HepG2 (cell line): ENCODE measurements around the gene GMPPA. TPM values are rescaled to one million over a fixed set of nuclear protein-coding genes. Genes with fewer than 3 reads are reported as not detected.

Source experiments
- AGO2 ChIP-seq: fragments of 200-400 bp; formaldehyde crosslinking; optimal IDR thresholded peaks from 2 replicates; pipeline ENCODE3; 2017; ENCODE audit warnings: mild to moderate bottlenecking, low read depth, low read length, moderate library complexity
- CC2D1A ChIP-seq: sonication (generic); formaldehyde crosslinking; IDR thresholded peaks from 2 replicates; pipeline ENCODE4 v1.8.1; 2023; ENCODE audit warnings: mild to moderate bottlenecking, missing genetic modification reagents
- DRAP1 ChIP-seq: IDR thresholded peaks from 2 replicates; pipeline ENCODE4 v1.6.1; 2016; ENCODE audit warnings: missing genetic modification reagents, missing compliant biosample characterization
- GABPA ChIP-seq, 2 experiments: IDR thresholded peaks; 2 replicates each; pipeline ENCODE4 v1.6.1; 2011 to 2016; ENCODE audit warnings: low read depth in 2 of 2, low read length in 1 of 2, missing biosample characterization in 1 of 2, missing genetic modification characterization in 1 of 2
- HDAC2 ChIP-seq: sonication (generic); formaldehyde crosslinking; IDR thresholded peaks from 2 replicates; pipeline ENCODE4 v1.4.0; 2020; ENCODE audit warnings: missing genetic modification reagents
- HNRNPUL1 ChIP-seq: fragments of 200-400 bp; formaldehyde crosslinking; IDR thresholded peaks from 2 replicates; pipeline ENCODE4 v1.6.1; 2017; ENCODE audit warnings: low read depth, mild to moderate bottlenecking, low read length, moderate library complexity
- HOXA3 ChIP-seq: sonication (generic); formaldehyde crosslinking; IDR thresholded peaks from 2 replicates; pipeline ENCODE4 v1.5.0; 2020; ENCODE audit warnings: missing genetic modification reagents
- NFYC ChIP-seq: IDR thresholded peaks from 2 replicates; pipeline ENCODE4 v1.6.1; 2016; ENCODE audit warnings: missing genetic modification reagents, missing compliant biosample characterization
- ONECUT2 ChIP-seq: sonication (generic); formaldehyde crosslinking; IDR thresholded peaks from 2 replicates; pipeline ENCODE4 v1.4.0; 2020; ENCODE audit warnings: missing genetic modification reagents
- RBFOX2 ChIP-seq: fragments of 200-400 bp; formaldehyde crosslinking; IDR thresholded peaks from 2 replicates; pipeline ENCODE4 v1.6.1; 2017; ENCODE audit warnings: low read depth, mild to moderate bottlenecking, low read length
- SNAPC5 ChIP-seq: sonication (generic); formaldehyde crosslinking; IDR thresholded peaks from 2 replicates; pipeline ENCODE4 v1.8.1; 2023; ENCODE audit warnings: mild to moderate bottlenecking, missing genetic modification reagents, borderline replicate concordance
- SP4 ChIP-seq: sonication (generic); formaldehyde crosslinking; IDR thresholded peaks from 2 replicates; pipeline ENCODE4 v1.8.1; 2023; ENCODE audit warnings: mild to moderate bottlenecking, missing genetic modification reagents
- SRSF4 ChIP-seq: fragments of 200-400 bp; formaldehyde crosslinking; IDR thresholded peaks from one replicate; pipeline ENCODE4 v1.6.1; 2018; ENCODE audit warnings: mild to moderate bottlenecking, low read depth, low read length, moderate library complexity; ENCODE audit not compliant: poor library complexity, severe bottlenecking
- TEAD2 ChIP-seq: sonication (generic); formaldehyde crosslinking; IDR thresholded peaks from 2 replicates; pipeline ENCODE4 v1.9.0; 2021; ENCODE audit warnings: missing genetic modification reagents
- ZBTB10 ChIP-seq: sonication (generic); formaldehyde crosslinking; IDR thresholded peaks from 2 replicates; pipeline ENCODE4 v1.4.0; 2020; ENCODE audit warnings: missing genetic modification reagents, borderline replicate concordance
- ZMAT5 ChIP-seq: sonication (generic); formaldehyde crosslinking; IDR thresholded peaks from 2 replicates; pipeline ENCODE4 v1.5.0; 2020; ENCODE audit warnings: mild to moderate bottlenecking, low read depth, missing genetic modification reagents, borderline replicate concordance
- ZNF225 ChIP-seq: sonication (generic); formaldehyde crosslinking; IDR thresholded peaks from 2 replicates; pipeline ENCODE4 v1.4.0; 2020; ENCODE audit warnings: mild to moderate bottlenecking, missing genetic modification reagents
- ZNF256 ChIP-seq: sonication (generic); formaldehyde crosslinking; conservative IDR thresholded peaks from 2 replicates; pipeline ENCODE4 v1.4.0; 2020; ENCODE audit warnings: missing genetic modification reagents
- ZNF557 ChIP-seq: sonication (generic); formaldehyde crosslinking; IDR thresholded peaks from 2 replicates; pipeline ENCODE4 v1.4.0; 2020; ENCODE audit warnings: missing genetic modification reagents
- ZNF570 ChIP-seq: sonication (generic); formaldehyde crosslinking; IDR thresholded peaks from 2 replicates; pipeline ENCODE4 v1.4.0; 2020; ENCODE audit warnings: mild to moderate bottlenecking, missing genetic modification reagents, borderline replicate concordance
- ZNF609 ChIP-seq: sonication (generic); formaldehyde crosslinking; IDR thresholded peaks from 2 replicates; pipeline ENCODE4 v1.4.0; 2020; ENCODE audit warnings: mild to moderate bottlenecking, missing genetic modification reagents, borderline replicate concordance
- polyA plus RNA-seq, 8 experiments: library from polyadenylated mRNA; depleted of rRNA in 3 of 8; stranded (reverse) in 7 of 8; unstranded in 1 of 8; fragments of >200 nt; fragmentation: Illumina TruSeq in 4 of 8; extraction: Trizol in 4 of 8; gene quantifications; 2 replicates each; pipeline versions ENCODE4 v1.2.1 to v1.2.3, GENCODE V29; 2011 to 2016; ENCODE audit warnings: low read depth in 4 of 8, missing spikeins in 1 of 8, mixed read lengths in 1 of 8; ENCODE audit not compliant: insufficient read depth in 1 of 8
- total RNA-seq, 5 experiments: library from RNA; depleted of rRNA; stranded (reverse); fragments of >200 nt; fragmentation: Illumina TruSeq; extraction: Trizol; gene quantifications; 2 replicates each; pipeline ENCODE4 v1.2.3, GENCODE V29; 2016; ENCODE audit warnings: low read depth in 1 of 5

GMPPA gene
- total and polyA plus RNA-seq, 2 of the 13 experiments (the other 11 are each of a cell fraction or from before 2014, with no cell fraction given) = 81.1 to 106 TPM

- peak; percentile 61; the same call in 1 of the 2 replicates for TF ChIP-seq SP4 (CRISPR knock-in tag)
- TF ChIP-seq AGO2 = no peak
- TF ChIP-seq ZNF609 (CRISPR knock-in tag) = peak; percentile 27; the same call in 1 of the 2 replicates
- TF ChIP-seq ZNF225 (CRISPR knock-in tag) = no peak
- no peak for TF ChIP-seq RBFOX2
- TF ChIP-seq SNAPC5 = no peak
- no peak for TF ChIP-seq GABPA (IDR thresholded peaks at IDR 0.05; ENCODE audit: low read depth, low read length)
- no peak for TF ChIP-seq GABPA (CRISPR knock-in tag; IDR thresholded peaks at IDR 0.05; ENCODE audit: low read depth)
- TF ChIP-seq ONECUT2 (CRISPR knock-in tag) = peak; percentile 91
- TF ChIP-seq CC2D1A = no peak
- no peak for TF ChIP-seq NFYC (CRISPR knock-in tag)
- TF ChIP-seq ZNF557 (CRISPR knock-in tag) = no peak
- TF ChIP-seq TEAD2 (CRISPR knock-in tag) = no peak
- TF ChIP-seq ZNF570 (CRISPR knock-in tag) = 0 out of 2 replicates have a peak, but pooled peaks have one; percentile 37
- no peak for TF ChIP-seq DRAP1 (CRISPR knock-in tag)
- 0 out of 2 replicates have a peak, but pooled peaks have one; percentile 39 for TF ChIP-seq ZBTB10
- TF ChIP-seq ZMAT5 (CRISPR knock-in tag) = no peak
- no peak for TF ChIP-seq ZNF256
- TF ChIP-seq SRSF4 = no peak
- no peak for TF ChIP-seq HDAC2 (CRISPR knock-in tag)
- TF ChIP-seq HNRNPUL1 = no peak
- peak; percentile 38; the same call in 1 of the 2 replicates for TF ChIP-seq HOXA3 (CRISPR knock-in tag)
Measured at GRCh38 chr2:219512524-219513216, 14.0 kb downstream of the GMPPA start (continued).
